ENCODE measurements around the gene MXD3.
A peak's percentile ranks its signal among the peaks of the same experiment; 100 is the strongest.
"Not testable (repeated sequence)": the region's sequence is repeated elsewhere in the genome, so short reads cannot be mapped to it uniquely, and the experiment has no call there.

MXD3 gene

GRCh38 chr5:177319913-177320588, 8.4 kb upstream of the MXD3 start:
- no peak for DNase-seq (ENCODE audit: low spot score)

DNA sequence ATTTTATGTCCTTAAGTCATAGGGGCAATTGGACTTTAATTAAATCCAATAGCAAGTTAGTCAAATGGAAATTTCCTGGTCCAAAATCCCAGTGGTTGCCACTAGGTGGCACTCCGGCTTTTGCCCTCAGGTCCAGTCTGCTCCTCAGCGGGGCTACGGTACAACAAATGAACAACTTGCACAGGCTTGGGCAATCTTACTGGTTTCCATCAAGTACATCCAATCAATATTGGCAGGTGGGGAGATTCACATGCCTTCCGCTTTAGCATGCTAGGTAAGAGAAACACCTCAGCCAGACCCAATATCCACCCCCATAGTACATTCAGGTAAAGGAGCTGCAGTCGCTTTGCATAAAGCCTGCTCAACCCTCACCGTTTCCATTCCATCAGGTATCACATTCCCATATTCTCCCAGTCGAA, 6.3 kb upstream of the MXD3 start:
- DNase-seq (ENCODE audit: low spot score), result peak; percentile 78

DNA sequence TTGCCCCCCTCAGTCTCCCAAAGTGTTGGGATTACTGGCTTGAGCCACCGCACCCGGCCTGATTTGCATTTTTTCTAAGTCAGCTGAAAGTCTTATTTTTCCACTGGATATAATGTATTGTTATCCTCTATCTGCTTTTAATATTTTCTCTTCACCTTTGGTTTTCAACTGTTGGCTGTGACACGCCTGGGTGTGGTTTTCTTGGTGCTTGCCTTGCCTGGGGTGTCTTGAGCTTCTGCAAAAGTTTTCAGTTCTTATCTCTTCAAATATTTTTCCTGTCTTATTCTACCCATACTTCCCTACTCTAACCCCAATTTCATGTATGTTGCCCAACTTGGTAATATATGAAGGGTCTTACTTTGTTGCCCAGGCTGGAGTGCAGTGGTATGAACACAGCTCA, 4.3 kb upstream of the MXD3 start:
- no peak for DNase-seq (ENCODE audit: low spot score)

DNA sequence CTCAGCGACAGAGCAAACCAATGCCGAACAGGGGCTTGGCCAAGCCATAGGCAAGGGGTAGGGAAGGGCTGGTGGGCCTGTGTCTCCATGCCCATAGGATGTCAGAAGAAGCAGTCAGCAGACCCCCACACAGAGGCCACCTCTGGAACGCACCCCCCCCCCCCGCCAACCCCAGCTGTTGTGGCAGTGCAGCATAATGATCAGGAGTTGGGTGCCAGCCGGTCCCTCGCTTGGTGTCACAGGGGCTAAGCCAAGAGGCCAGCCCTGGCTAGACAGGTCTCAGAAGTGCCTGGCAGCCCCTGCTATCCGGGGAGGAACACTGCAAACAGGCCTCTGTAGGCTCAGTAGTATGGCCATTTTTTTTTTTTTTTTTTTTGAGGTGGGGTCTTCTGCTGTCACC, 3.7 kb upstream of the MXD3 start:
- no peak for DNase-seq (ENCODE audit: low spot score)

DNA sequence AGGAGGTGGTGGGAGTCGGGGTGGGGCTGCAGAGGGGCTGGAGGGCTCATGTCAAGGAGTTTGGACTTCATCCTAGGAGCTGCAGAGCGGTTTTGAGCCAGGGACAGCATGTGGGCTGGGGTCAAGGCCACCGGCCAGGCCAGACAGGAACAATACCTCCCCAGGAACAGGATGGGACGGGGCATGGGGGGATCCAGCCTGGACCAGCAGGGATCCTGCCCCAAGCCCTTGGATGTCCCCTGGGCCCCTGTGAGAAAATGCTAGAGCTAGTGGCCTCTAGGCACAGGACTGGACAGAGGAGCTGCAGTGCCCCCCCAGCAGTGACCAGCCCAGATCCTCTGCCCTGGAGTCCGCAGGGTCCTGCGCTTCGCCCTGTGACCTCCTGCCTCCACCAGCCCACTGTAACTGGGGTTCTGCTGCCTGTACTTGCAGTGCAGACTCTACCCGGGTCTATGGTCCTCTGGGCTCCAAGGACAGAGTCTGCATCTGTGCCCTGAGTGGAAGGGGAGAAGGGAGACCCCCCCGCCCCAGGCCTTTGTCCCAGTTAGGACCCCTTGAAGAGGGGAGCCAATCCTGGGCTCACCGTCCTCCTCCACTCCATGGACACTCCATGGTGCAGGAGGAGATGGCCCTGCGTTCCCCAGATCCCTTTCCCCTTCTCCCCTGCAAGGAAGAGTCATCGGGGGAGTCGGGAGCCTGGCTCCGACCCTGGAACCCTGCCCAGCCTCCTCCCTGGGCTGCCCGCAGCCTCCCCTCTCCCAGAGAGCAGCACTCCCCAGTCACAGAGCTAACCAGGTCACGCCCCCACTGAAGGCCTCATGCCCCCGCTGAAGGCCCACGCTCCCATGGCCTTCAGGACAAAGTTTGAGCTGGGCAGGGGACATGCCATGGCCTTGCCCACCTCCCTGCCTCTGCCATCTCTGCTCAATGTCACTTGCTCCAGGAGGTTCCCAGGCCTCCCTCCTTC, 3.0 kb upstream of the MXD3 start:
- no peak for DNase-seq (ENCODE audit: low spot score)

DNA sequence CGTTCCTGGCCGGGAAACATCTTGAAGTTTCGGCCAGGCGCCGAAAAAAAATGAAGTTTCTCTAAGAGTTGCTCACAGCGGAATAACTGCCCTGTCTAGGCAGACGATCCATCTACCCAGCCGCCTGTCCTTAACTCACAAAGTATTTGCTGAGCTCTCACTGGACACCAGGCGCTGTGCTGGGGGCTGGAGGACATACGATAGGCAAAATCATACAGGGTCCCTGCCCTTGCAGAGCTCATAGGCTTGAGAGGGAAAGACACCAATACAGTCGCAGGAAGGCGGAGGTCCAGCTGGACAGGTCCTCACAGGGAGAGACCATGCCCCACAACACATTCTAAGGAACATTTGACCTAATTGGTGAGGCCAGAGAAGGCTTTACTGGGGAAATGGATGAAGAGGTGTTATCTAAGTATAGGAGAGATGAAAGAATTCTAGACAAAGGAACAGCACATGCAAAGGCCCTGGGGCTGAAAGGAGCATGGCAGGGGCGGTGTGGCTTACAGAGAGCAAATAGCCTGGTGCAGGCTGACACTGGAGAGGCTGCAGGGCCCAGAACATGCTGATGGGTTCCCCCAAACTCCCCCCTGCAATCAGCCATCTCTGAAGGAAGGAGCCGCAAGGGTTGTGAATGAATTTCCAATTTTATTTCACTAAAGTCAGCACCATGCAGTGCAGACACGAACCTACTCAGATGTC, 2.0 kb upstream of the MXD3 start:
- DNase-seq (ENCODE audit: low spot score), result no peak

- no peak for DNase-seq (ENCODE audit: low spot score)
Measured at GRCh38 chr5:177312649-177313181, 1.0 kb upstream of the MXD3 start.

GRCh38 chr5:177311392-177311722, 341 bp downstream of the MXD3 start:
- no peak for DNase-seq (ENCODE audit: low spot score)

DNA sequence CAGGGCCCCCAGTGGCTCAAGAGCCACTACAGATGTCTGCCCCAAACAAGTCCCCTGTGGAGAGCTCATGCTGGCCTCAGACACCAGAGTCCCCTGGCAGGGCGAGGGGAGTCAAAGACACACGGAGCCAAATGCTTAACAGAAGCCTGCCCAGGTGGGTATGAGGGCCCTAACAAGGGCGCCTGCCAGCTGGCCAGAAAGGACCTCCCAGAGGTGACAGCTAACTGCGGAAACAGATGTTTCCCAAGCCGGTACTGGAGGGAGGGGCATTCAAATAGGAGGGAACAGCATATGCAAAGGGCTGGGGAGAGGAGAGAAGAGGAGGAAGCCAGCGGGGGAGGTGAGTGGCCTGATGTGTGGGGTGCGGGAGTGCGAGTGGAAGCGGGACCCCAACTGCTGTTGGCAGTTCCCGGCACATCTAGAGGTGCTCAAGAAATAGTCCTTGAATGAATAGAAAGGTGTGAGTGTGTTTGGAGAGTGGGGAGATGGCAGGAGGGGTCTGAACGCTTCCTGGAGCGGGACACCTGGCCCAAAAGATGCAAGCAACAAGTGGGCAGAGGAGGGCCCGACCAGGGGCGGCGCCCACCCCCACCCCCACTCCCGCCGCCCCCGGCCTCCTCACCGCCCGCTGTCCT, 824 bp downstream of the MXD3 start:
- DNase-seq (ENCODE audit: low spot score), result no peak

GRCh38 chr5:177310332-177310731, 1.4 kb downstream of the MXD3 start:
- DNase-seq (ENCODE audit: low spot score), result no peak

DNA sequence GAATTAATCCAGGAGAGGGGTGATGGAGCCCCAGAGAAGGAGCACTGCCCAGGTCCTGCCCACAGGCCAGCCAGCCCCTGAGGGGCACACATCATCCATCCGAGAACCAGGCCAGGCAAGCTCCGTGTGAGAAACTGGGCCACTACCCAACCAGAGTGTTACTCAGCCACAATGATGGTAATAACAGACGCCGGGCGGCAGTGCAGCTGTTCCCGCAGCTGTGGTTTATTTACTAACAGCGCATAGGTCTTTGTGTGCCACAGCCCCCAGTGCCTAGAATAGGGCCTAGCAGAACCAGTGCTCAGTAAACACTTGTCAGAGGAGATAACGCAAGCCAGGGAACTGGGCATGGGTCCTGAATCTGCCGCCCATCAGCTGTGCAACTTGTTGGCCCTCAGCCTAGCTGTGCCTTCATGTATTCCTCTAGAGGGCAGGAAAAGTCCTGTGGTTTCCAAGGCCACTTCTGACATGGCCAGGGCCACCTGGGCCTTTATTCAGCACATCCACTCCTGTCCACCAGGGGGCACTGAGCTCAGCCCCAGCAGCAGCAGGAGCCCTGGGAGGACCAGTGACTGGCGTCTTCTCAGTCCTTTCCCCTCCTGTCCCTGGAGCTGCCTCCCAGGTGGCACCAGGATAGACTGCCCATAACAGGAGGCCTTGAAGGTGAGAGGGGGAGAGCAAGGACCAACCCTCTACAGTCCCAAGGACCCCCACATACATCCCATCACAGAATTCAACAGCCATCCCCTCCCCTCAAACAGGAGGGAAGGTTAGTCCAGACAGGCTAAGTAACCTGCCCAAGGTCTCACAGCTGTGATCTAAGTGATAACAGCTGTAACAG, 2.1 kb downstream of the MXD3 start:
- DNase-seq (ENCODE audit: low spot score), result peak; percentile 71

- DNase-seq (ENCODE audit: low spot score), result no peak
Measured at GRCh38 chr5:177308740-177309139, 3.0 kb downstream of the MXD3 start.

DNA sequence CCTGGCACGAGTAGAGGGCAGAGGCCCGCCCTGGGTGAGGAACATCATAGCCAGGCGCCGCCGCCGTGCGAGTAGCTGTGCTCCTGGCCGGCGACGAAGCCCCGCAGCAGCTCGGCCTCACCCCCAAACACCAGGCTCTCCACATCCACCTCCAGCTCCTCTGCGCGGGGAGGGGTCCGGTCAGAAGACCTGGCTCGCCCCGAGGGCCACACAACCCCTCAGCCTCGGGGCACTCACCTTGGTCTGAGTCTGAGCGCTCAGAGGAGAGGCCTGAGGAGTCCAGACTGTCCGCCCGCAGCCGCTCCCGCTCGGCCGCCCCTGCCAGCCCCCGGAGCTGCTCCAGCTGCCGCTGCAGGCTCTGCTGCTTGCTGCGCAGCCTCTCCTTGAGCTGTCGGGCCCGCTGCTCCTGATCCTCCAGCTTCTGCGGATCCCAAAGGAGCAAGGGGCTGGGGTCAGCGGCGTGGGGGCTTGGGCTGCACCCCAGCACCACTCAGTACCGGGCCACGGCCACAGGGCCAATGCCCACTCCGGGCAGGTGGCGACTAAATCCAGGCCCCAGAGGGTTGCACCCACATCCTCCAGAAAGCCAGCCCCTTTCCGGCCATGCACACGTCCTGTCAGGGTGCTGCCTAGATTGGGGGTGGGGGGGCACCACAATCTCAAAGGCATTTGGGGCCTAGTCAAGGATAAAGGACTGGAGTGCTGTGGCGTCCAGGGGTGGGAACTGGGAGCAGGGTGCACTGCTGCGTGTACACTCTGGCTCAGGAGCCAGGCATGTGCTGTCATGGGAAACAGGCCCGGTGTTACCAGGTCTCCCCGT, 3.9 kb downstream of the MXD3 start:
- DNase-seq (ENCODE audit: low spot score), result no peak

DNA sequence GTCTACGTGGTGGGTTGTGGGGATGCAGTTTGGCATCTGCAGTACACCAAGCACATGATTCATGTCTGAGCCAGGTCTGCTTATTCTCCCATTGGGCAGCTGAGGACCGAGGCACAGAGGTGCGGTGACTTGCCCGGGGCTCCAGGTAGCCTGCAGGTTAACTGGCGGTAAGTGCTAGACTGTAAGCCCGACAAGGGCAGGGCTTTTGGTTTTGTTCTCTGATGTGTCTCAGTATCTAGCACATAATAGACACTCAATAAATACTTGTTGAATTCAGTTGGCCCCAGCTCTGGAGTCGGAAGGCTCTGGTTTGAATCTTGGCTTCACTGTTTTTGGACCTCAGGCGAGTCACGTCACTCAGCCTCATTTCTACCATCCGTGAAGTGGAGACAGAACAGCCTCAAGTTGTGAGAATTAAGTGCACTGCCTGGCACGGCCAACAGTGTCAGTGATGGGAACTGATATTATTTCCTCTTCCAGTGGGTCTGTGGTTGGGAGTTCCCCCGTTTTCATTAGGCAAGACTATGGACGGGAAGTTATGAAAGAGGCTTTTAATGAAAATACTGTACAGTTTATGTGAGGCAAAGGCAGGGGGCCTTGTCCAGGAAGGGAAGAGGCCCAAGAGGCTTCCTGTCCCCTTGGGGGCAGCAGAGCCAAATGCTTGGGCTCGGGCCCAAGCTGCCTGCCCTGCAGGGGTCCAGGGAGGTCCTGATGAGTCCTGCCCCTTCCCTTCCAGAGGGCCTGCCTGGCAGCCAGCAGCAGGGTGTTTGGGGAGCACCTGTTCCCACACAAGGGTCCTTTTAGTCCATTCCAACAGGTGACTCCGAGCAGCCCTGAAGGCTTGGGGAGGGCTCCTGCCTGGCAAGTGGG, 4.8 kb downstream of the MXD3 start:
- DNase-seq (ENCODE audit: low spot score), result no peak

DNA sequence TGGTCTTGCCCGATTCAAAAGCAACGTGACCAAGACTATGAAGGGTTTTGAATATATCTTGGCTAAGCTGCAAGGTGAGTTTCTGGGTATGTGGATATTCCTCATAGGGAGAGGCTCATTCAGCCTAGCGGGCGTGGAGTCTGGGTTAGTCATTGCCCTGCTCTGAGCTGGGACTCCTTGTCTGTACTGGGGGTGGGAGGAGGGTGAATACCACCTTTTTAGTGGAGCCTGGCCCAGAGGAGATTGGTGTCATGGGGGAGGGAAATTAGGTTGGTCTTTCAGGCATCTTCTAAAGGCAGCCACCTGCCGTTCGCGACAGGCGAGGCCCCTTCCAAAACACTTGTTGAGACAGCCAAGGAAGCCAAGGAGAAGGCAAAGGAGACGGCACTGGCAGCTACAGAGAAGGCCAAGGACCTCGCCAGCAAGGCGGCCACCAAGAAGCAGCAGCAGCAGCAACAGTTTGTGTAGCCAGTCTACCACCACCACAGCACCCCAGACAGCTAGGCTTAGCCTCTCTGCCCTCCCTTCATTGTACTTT, 5.5 kb downstream of the MXD3 start:
- DNase-seq (ENCODE audit: low spot score), result not testable (repeated sequence)

DNA sequence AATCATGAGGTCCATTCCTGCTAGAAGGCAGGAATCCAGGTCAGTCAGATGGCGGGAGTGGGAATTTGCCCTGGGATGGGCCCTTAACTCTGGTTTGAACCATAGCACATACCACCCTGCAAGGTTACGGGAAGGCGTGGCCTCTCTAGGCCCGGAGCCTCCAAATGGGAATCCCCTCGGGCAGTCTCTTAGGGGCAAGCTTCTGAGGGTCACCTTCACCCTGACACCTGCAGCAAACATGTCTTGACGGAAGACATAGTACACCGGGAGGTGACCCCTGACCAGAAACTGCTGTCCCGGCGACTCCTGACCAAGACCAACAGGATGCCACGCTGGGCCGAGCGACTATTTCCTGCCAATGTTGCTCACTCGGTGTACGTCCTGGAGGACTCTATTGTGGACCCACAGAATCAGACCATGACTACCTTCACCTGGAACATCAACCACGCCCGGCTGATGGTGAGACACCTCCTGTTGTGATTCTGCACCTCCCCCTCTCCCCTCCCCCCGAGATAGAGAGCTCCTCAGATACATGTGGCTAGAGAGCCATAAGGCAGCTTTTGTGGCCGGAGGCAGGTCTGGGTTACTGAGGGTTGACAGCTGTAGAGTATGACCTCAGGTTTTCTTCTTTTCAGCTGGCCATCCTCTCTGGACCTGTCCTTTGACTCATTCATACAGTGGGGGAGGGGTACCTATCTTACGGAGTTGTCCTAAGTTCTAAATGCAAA, 7.1 kb downstream of the MXD3 start:
- no peak for DNase-seq (ENCODE audit: low spot score)

- no peak for DNase-seq (ENCODE audit: low spot score)
Measured at GRCh38 chr5:177303925-177304391, 7.7 kb downstream of the MXD3 start.

All from CD4-positive, alpha-beta T cell treated with Interleukin-6 at 100 ng/mL for 8 hours (primary cell).